Measurements from ENCODE around the gene LCP1. TPM values are rescaled to one million over a fixed set of nuclear protein-coding genes. Genes with fewer than 3 reads are reported as not detected.
"Not testable (repeated sequence)": the region's sequence is repeated elsewhere in the genome, so short reads cannot be mapped to it uniquely, and the experiment has no call there.

The LCP1 gene
- total RNA-seq, 1 donor from 2014 or later, result 758 TPM

GRCh38 chr13:46166947-46167610, 14.9 kb downstream of the LCP1 start:
- intact Hi-C loops (cut with micrococcal nuclease), result loop anchor here (5.0 to 10.0 kb wide), 2 partner anchors 48 to 220 kb away; partner anchors contain the start of genes LRRC63 and RUBCNL
- Mint-ChIP-seq H3K4me1 (ENCODE audit: low read depth) (peaks cover 81% of the 10 kb centered on the region), H3K9me3 (no peaks in the 10 kb centered on the region), H3K4me3 (peak overlapping the region; percentile 79), H3K27me3 (ENCODE audit: insufficient read depth) (no peaks in the 10 kb centered on the region), H3K27ac (peak overlapping the region; percentile 89), H3K36me3 (ENCODE audit: low read depth) (peaks cover 44% of the 10 kb centered on the region)
- no peak for DNase-seq (ENCODE audit: low spot score)

- Mint-ChIP-seq H3K4me3 (peak overlapping the region; percentile 69), H3K27ac (peak overlapping the region; percentile 86), H3K4me1 (ENCODE audit: low read depth) (peaks cover 83% of the 10 kb centered on the region), H3K36me3 (ENCODE audit: low read depth) (peaks cover 48% of the 10 kb centered on the region), H3K9me3 (no peaks in the 10 kb centered on the region), H3K27me3 (ENCODE audit: insufficient read depth) (no peaks in the 10 kb centered on the region)
- no peak for DNase-seq (ENCODE audit: low spot score)
- intact Hi-C loops (cut with micrococcal nuclease), result loop anchor here (5.0 to 10.0 kb wide), 2 partner anchors 49 to 221 kb away; partner anchors contain the start of genes LRRC63 and RUBCNL
These were observed 15.8 kb downstream of the LCP1 start for GRCh38 chr13:46166224-46166584.

GRCh38 chr13:46165485-46166223, 16.3 kb downstream of the LCP1 start:
- peak; percentile 24 for DNase-seq (ENCODE audit: low spot score)
- intact Hi-C loops (cut with micrococcal nuclease), result loop anchor here (1.0 to 10.0 kb wide), 6 partner anchors 8 to 222 kb away; partner anchors contain the start of genes LCP1, LRRC63, RUBCNL and ZC3H13

GRCh38 chr13:46164661-46165060, 17.3 kb downstream of the LCP1 start:
- no peaks in the 10 kb centered on the region for H3K9me3 Mint-ChIP-seq
- H3K36me3 Mint-ChIP-seq (ENCODE audit: low read depth), result peaks cover 41% of the 10 kb centered on the region
- intact Hi-C loops (cut with micrococcal nuclease), result loop anchor here (1.0 to 10.0 kb wide), 8 partner anchors 9 to 767 kb away; partner anchors contain the start of genes LCP1, LRRC63, RUBCNL and ZC3H13
- H3K27me3 Mint-ChIP-seq (ENCODE audit: insufficient read depth), result no peaks in the 10 kb centered on the region
- peak overlapping the region; percentile 63 for H3K4me3 Mint-ChIP-seq
- no peak for DNase-seq (ENCODE audit: low spot score)
- peaks cover 82% of the 10 kb centered on the region for H3K4me1 Mint-ChIP-seq (ENCODE audit: low read depth)
- H3K27ac Mint-ChIP-seq, result peak overlapping the region; percentile 77

More at GRCh38 chr13:46165485-46166223, 16.3 kb downstream of the LCP1 start:
- Mint-ChIP-seq H3K36me3 (ENCODE audit: low read depth) (peaks cover 44% of the 10 kb centered on the region), H3K27ac (peak overlapping the region; percentile 86), H3K9me3 (no peaks in the 10 kb centered on the region), H3K4me1 (ENCODE audit: low read depth) (peaks cover 82% of the 10 kb centered on the region), H3K4me3 (peak overlapping the region; percentile 69), H3K27me3 (ENCODE audit: insufficient read depth) (no peaks in the 10 kb centered on the region)

- H3K36me3 Mint-ChIP-seq (ENCODE audit: low read depth), result peaks cover 48% of the 10 kb centered on the region
- H3K27ac Mint-ChIP-seq; H3K9me3 Mint-ChIP-seq; DNase-seq (ENCODE audit: low spot score); H3K27me3 Mint-ChIP-seq (ENCODE audit: insufficient read depth); H3K4me3 Mint-ChIP-seq: not testable (repeated sequence)
- intact Hi-C loops (cut with micrococcal nuclease), result loop anchor here (5.0 to 10.0 kb wide), 3 partner anchors 35 to 765 kb away; partner anchors contain the start of gene LRRC63
- H3K4me1 Mint-ChIP-seq (ENCODE audit: low read depth), result peaks cover 76% of the 10 kb centered on the region
These were observed 19.2 kb downstream of the LCP1 start for GRCh38 chr13:46162741-46163140.

- H3K9me3 Mint-ChIP-seq, result no peaks in the 10 kb centered on the region
- peak; percentile 45 for DNase-seq (ENCODE audit: low spot score)
- peaks cover 59% of the 10 kb centered on the region for H3K4me1 Mint-ChIP-seq (ENCODE audit: low read depth)
- peak overlapping the region; percentile 89 for H3K27ac Mint-ChIP-seq
- intact Hi-C loops (cut with micrococcal nuclease), result loop anchor here (1.0 to 10.0 kb wide), 6 partner anchors 24 to 763 kb away; partner anchors contain the start of gene LRRC63
- peaks cover 51% of the 10 kb centered on the region for H3K36me3 Mint-ChIP-seq (ENCODE audit: low read depth)
- H3K27me3 Mint-ChIP-seq (ENCODE audit: insufficient read depth), result no peaks in the 10 kb centered on the region
- H3K4me3 Mint-ChIP-seq, result peak overlapping the region; percentile 79
These were observed 21.4 kb downstream of the LCP1 start for GRCh38 chr13:46160471-46161066.

- H3K27me3 Mint-ChIP-seq (ENCODE audit: insufficient read depth), result no peaks in the 10 kb centered on the region
- H3K27ac Mint-ChIP-seq, result peak overlapping the region; percentile 76
- H3K36me3 Mint-ChIP-seq (ENCODE audit: low read depth), result peaks cover 53% of the 10 kb centered on the region
- peaks cover 56% of the 10 kb centered on the region for H3K4me1 Mint-ChIP-seq (ENCODE audit: low read depth)
- no peaks in the 10 kb centered on the region for H3K9me3 Mint-ChIP-seq
- no peak for DNase-seq (ENCODE audit: low spot score)
- H3K4me3 Mint-ChIP-seq, result peak overlapping the region; percentile 79
- intact Hi-C loops (cut with micrococcal nuclease), result loop anchor here (1.0 to 10.0 kb wide), 6 partner anchors 24 to 763 kb away; partner anchors contain the start of gene LRRC63
These were observed 21.9 kb downstream of the LCP1 start for GRCh38 chr13:46160065-46160464.

- peaks cover 56% of the 10 kb centered on the region for H3K36me3 Mint-ChIP-seq (ENCODE audit: low read depth)
- peak overlapping the region; percentile 37 for H3K27ac Mint-ChIP-seq
- no peaks in the 10 kb centered on the region for H3K9me3 Mint-ChIP-seq
- H3K27me3 Mint-ChIP-seq (ENCODE audit: insufficient read depth), result no peaks in the 10 kb centered on the region
- peak overlapping the region; percentile 38 for H3K4me3 Mint-ChIP-seq
- peaks cover 53% of the 10 kb centered on the region for H3K4me1 Mint-ChIP-seq (ENCODE audit: low read depth)
- intact Hi-C loops (cut with micrococcal nuclease), result loop anchor here (1.0 to 2.0 kb wide), 2 partner anchors 9 to 18 kb away; no protein-coding TSS in a partner anchor
- DNase-seq (ENCODE audit: low spot score), result no peak
These were observed 23.0 kb downstream of the LCP1 start for GRCh38 chr13:46158983-46159382.

GRCh38 chr13:46158222-46158621, 23.8 kb downstream of the LCP1 start:
- intact Hi-C loops (cut with micrococcal nuclease), result loop anchor here (2.0 kb wide), 1 partner anchor 17 kb away; no protein-coding TSS in a partner anchor
- Mint-ChIP-seq H3K9me3 (no peaks in the 10 kb centered on the region), H3K27me3 (ENCODE audit: insufficient read depth) (no peaks in the 10 kb centered on the region), H3K4me3 (no peak overlapping the region), H3K36me3 (ENCODE audit: low read depth) (peaks cover 60% of the 10 kb centered on the region), H3K27ac (no peak overlapping the region), H3K4me1 (ENCODE audit: low read depth) (peaks cover 55% of the 10 kb centered on the region)
- DNase-seq (ENCODE audit: low spot score), result no peak

- DNase-seq (ENCODE audit: low spot score), result no peak
- Mint-ChIP-seq H3K4me3 (no peak overlapping the region), H3K27ac (peak overlapping the region; percentile 70), H3K4me1 (ENCODE audit: low read depth) (peaks cover 58% of the 10 kb centered on the region), H3K36me3 (ENCODE audit: low read depth) (peaks cover 77% of the 10 kb centered on the region), H3K27me3 (ENCODE audit: insufficient read depth) (no peaks in the 10 kb centered on the region), H3K9me3 (no peaks in the 10 kb centered on the region)
- intact Hi-C loops (cut with micrococcal nuclease), result no loop called here
These were observed 27.7 kb downstream of the LCP1 start for GRCh38 chr13:46154136-46154801.

- H3K4me1 Mint-ChIP-seq (ENCODE audit: low read depth), result peaks cover 50% of the 10 kb centered on the region
- no peaks in the 10 kb centered on the region for H3K27me3 Mint-ChIP-seq (ENCODE audit: insufficient read depth)
- intact Hi-C loops (cut with micrococcal nuclease), result no loop called here
- no peak overlapping the region for H3K4me3 Mint-ChIP-seq
- no peak for DNase-seq (ENCODE audit: low spot score)
- no peaks in the 10 kb centered on the region for H3K9me3 Mint-ChIP-seq
- peaks cover 66% of the 10 kb centered on the region for H3K36me3 Mint-ChIP-seq (ENCODE audit: low read depth)
- peak overlapping the region; percentile 69 for H3K27ac Mint-ChIP-seq
These were observed 29.2 kb downstream of the LCP1 start for GRCh38 chr13:46152627-46153328.

All from activated T-helper 1 cell treated with anti-CD3 and anti-CD28 coated beads, Interleukin-12 subunit alpha, Interleukin-12 subunit beta, Interleukin-2, Interleukin-4 antibody, amounts not matched to agents 30 ng/mL and 10 ng/mL and 1 ng/mL, durations not matched to agents 14 hours and 24 hours and 36 hours (primary cell).